HEK293 (cell line): ENCODE data around the gene BTBD9.

Experiments used
- AEBP2 ChIP-seq: fragments of 450-650 bp; formaldehyde crosslinking; IDR thresholded peaks from 2 replicates; pipeline ENCODE4 v1.5.1; 2016; ENCODE audit warnings: missing biosample characterization, missing genetic modification characterization, borderline replicate concordance
- INSM2 ChIP-seq: fragments of 450-650 bp; formaldehyde crosslinking; IDR thresholded peaks from 2 replicates; pipeline ENCODE4 v1.5.1; 2016; ENCODE audit warnings: missing biosample characterization, missing genetic modification characterization
- KLF1 ChIP-seq: fragments of 450-650 bp; formaldehyde crosslinking; IDR thresholded peaks from 2 replicates; pipeline ENCODE4 v1.5.1; 2016; ENCODE audit warnings: missing biosample characterization, missing genetic modification characterization
- PATZ1 ChIP-seq: fragments of 450-650 bp; formaldehyde crosslinking; IDR thresholded peaks from 2 replicates; pipeline ENCODE4 v1.5.1; 2016; ENCODE audit warnings: missing biosample characterization, missing genetic modification characterization
- ZBTB1 ChIP-seq: fragments of 450-650 bp; formaldehyde crosslinking; IDR thresholded peaks from 2 replicates; pipeline ENCODE4 v1.5.1; 2016; ENCODE audit warnings: missing biosample characterization, missing genetic modification characterization
- ZBTB21 ChIP-seq: fragments of 450-650 bp; formaldehyde crosslinking; IDR thresholded peaks from 2 replicates; pipeline ENCODE4 v1.5.1; 2017; ENCODE audit warnings: missing biosample characterization, missing genetic modification characterization
- ZBTB48 ChIP-seq: fragments of 450-650 bp; formaldehyde crosslinking; IDR thresholded peaks from 2 replicates; pipeline ENCODE4 v1.5.1; 2016; ENCODE audit warnings: missing biosample characterization, missing genetic modification characterization
- ZFP41 ChIP-seq: fragments of 450-650 bp; formaldehyde crosslinking; IDR thresholded peaks from 2 replicates; pipeline ENCODE4 v1.5.1; 2016; ENCODE audit warnings: missing biosample characterization, missing genetic modification characterization, borderline replicate concordance
- ZFP69B ChIP-seq: fragments of 450-650 bp; formaldehyde crosslinking; IDR thresholded peaks from 2 replicates; pipeline ENCODE4 v1.5.1; 2016; ENCODE audit warnings: missing biosample characterization, missing genetic modification characterization
- ZIC2 ChIP-seq: fragments of 450-650 bp; formaldehyde crosslinking; IDR thresholded peaks from 2 replicates; pipeline ENCODE4 v1.5.1; 2016; ENCODE audit warnings: missing biosample characterization, missing genetic modification characterization
- ZNF23 ChIP-seq: fragments of 450-650 bp; formaldehyde crosslinking; IDR thresholded peaks from 2 replicates; pipeline ENCODE4 v1.5.1; 2016; ENCODE audit warnings: missing biosample characterization, missing genetic modification characterization, borderline replicate concordance
- ZNF239 ChIP-seq: fragments of 450-650 bp; formaldehyde crosslinking; IDR thresholded peaks from 2 replicates; pipeline ENCODE4 v1.5.1; 2016; ENCODE audit warnings: missing biosample characterization, missing genetic modification characterization
- ZNF266 ChIP-seq: fragments of 450-650 bp; formaldehyde crosslinking; IDR thresholded peaks from 2 replicates; pipeline ENCODE4 v1.5.1; 2016; ENCODE audit warnings: missing biosample characterization, missing genetic modification characterization, low read depth
- ZNF302 ChIP-seq: fragments of 450-650 bp; formaldehyde crosslinking; IDR thresholded peaks from 2 replicates; pipeline ENCODE4 v1.5.1; 2016; ENCODE audit warnings: missing biosample characterization, missing genetic modification characterization, low read depth
- ZNF311 ChIP-seq: fragments of 450-650 bp; formaldehyde crosslinking; IDR thresholded peaks from 2 replicates; pipeline ENCODE4 v1.5.1; 2017; ENCODE audit warnings: missing biosample characterization, missing genetic modification characterization, borderline replicate concordance
- ZNF335 ChIP-seq: fragments of 450-650 bp; formaldehyde crosslinking; conservative IDR thresholded peaks from 2 replicates; pipeline ENCODE4 v1.5.1; 2016; ENCODE audit warnings: missing biosample characterization, missing genetic modification characterization
- ZNF394 ChIP-seq: fragments of 450-650 bp; formaldehyde crosslinking; IDR thresholded peaks from 2 replicates; pipeline ENCODE4 v1.5.1; 2016; ENCODE audit warnings: missing biosample characterization, missing genetic modification characterization, mild to moderate bottlenecking, moderate library complexity, borderline replicate concordance
- ZNF560 ChIP-seq: fragments of 450-650 bp; formaldehyde crosslinking; IDR thresholded peaks from 2 replicates; pipeline ENCODE4 v1.5.1; 2017; ENCODE audit warnings: missing biosample characterization, missing genetic modification characterization, borderline replicate concordance
- ZNF658 ChIP-seq: fragments of 450-650 bp; formaldehyde crosslinking; IDR thresholded peaks from 2 replicates; pipeline ENCODE4; 2016; ENCODE audit warnings: missing biosample characterization, missing genetic modification characterization
- ZNF777 ChIP-seq: fragments of 450-650 bp; formaldehyde crosslinking; IDR thresholded peaks from 2 replicates; pipeline ENCODE4 v1.5.1; 2017; ENCODE audit warnings: missing biosample characterization, missing genetic modification characterization, borderline replicate concordance
- ZNF837 ChIP-seq: fragments of 450-650 bp; formaldehyde crosslinking; IDR thresholded peaks from 2 replicates; pipeline ENCODE4 v1.5.1; 2016; ENCODE audit warnings: missing biosample characterization, missing genetic modification characterization
- TF ChIP-seq, protein P1 (sequence below): fragments of 450-650 bp; formaldehyde crosslinking; conservative IDR thresholded peaks from 2 replicates; pipeline ENCODE4 v1.5.1; 2016; ENCODE audit warnings: low read depth, missing biosample characterization, missing genetic modification characterization
- TF ChIP-seq, protein P2 (sequence below): fragments of 450-650 bp; formaldehyde crosslinking; IDR thresholded peaks from 2 replicates; pipeline ENCODE4 v1.5.1; 2016; ENCODE audit warnings: missing biosample characterization, missing genetic modification characterization
- TF ChIP-seq, protein P3 (sequence below): IDR thresholded peaks from 2 replicates; pipeline ENCODE4 v1.6.1; 2011; ENCODE audit warnings: mild to moderate bottlenecking, low read depth, low read length, borderline replicate concordance
- TF ChIP-seq, protein P4 (sequence below): fragments of 450-650 bp; formaldehyde crosslinking; optimal IDR thresholded peaks from 2 replicates; pipeline ENCODE3; 2016; ENCODE audit warnings: missing biosample characterization, mild to moderate bottlenecking, missing genetic modification characterization

Gene BTBD9

GRCh38 chr6:38604700-38605099, 35.0 kb downstream of the BTBD9 start (continued):
- TF ChIP-seq, protein P1, sequence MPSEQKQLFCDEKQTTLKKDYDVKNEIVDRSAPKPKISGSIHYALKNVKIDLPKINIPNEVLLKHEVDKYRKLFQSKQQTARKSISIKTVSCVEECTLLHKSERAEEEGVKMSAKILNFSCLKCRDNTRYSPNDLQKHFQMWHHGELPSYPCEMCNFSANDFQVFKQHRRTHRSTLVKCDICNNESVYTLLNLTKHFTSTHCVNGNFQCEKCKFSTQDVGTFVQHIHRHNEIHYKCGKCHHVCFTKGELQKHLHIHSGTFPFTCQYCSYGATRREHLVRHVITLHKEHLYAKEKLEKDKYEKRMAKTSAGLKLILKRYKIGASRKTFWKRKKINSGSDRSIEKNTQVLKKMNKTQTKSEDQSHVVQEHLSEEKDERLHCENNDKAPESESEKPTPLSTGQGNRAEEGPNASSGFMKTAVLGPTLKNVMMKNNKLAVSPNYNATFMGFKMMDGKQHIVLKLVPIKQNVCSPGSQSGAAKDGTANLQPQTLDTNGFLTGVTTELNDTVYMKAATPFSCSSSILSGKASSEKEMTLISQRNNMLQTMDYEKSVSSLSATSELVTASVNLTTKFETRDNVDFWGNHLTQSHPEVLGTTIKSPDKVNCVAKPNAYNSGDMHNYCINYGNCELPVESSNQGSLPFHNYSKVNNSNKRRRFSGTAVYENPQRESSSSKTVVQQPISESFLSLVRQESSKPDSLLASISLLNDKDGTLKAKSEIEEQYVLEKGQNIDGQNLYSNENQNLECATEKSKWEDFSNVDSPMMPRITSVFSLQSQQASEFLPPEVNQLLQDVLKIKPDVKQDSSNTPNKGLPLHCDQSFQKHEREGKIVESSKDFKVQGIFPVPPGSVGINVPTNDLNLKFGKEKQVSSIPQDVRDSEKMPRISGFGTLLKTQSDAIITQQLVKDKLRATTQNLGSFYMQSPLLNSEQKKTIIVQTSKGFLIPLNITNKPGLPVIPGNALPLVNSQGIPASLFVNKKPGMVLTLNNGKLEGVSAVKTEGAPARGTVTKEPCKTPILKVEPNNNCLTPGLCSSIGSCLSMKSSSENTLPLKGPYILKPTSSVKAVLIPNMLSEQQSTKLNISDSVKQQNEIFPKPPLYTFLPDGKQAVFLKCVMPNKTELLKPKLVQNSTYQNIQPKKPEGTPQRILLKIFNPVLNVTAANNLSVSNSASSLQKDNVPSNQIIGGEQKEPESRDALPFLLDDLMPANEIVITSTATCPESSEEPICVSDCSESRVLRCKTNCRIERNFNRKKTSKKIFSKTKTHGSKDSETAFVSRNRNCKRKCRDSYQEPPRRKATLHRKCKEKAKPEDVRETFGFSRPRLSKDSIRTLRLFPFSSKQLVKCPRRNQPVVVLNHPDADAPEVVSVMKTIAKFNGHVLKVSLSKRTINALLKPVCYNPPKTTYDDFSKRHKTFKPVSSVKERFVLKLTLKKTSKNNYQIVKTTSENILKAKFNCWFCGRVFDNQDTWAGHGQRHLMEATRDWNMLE (tag by site-specific recombination) = no peak
- TF ChIP-seq INSM2 (tag by site-specific recombination) = peak; percentile 65; the same call in 1 of the 2 replicates
- no peak for TF ChIP-seq ZNF302 (tag by site-specific recombination)
- no peak for TF ChIP-seq ZBTB1
- TF ChIP-seq, protein P2, sequence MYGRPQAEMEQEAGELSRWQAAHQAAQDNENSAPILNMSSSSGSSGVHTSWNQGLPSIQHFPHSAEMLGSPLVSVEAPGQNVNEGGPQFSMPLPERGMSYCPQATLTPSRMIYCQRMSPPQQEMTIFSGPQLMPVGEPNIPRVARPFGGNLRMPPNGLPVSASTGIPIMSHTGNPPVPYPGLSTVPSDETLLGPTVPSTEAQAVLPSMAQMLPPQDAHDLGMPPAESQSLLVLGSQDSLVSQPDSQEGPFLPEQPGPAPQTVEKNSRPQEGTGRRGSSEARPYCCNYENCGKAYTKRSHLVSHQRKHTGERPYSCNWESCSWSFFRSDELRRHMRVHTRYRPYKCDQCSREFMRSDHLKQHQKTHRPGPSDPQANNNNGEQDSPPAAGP (tag by site-specific recombination) = peak; percentile 22; the same call in 1 of the 2 replicates
- no peak for TF ChIP-seq ZBTB48 (tag by site-specific recombination)
- no peak for TF ChIP-seq ZIC2
- no peak for TF ChIP-seq ZNF266
- TF ChIP-seq ZFP69B (tag by site-specific recombination) = no peak
- no peak for TF ChIP-seq ZFP41 (tag by site-specific recombination)
- no peak for TF ChIP-seq ZNF560
- no peak for TF ChIP-seq ZNF837 (tag by site-specific recombination)
- no peak for TF ChIP-seq ZNF311
- TF ChIP-seq ZNF335 (tag by site-specific recombination) = peak; percentile 50
- TF ChIP-seq KLF1 (tag by site-specific recombination) = no peak
- TF ChIP-seq ZBTB21 = peak; percentile 62; the same call in 1 of the 2 replicates
- TF ChIP-seq AEBP2 (tag by site-specific recombination) = no peak
- TF ChIP-seq ZNF394 (tag by site-specific recombination) = peak; percentile 57
- TF ChIP-seq, protein P3, sequence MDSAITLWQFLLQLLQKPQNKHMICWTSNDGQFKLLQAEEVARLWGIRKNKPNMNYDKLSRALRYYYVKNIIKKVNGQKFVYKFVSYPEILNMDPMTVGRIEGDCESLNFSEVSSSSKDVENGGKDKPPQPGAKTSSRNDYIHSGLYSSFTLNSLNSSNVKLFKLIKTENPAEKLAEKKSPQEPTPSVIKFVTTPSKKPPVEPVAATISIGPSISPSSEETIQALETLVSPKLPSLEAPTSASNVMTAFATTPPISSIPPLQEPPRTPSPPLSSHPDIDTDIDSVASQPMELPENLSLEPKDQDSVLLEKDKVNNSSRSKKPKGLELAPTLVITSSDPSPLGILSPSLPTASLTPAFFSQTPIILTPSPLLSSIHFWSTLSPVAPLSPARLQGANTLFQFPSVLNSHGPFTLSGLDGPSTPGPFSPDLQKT = no peak
- no peak for TF ChIP-seq PATZ1 (tag by site-specific recombination)
- no peak for TF ChIP-seq ZNF23
- no peak for TF ChIP-seq ZNF658 (tag by site-specific recombination)
- no peak for TF ChIP-seq ZNF777 (tag by site-specific recombination)
- TF ChIP-seq ZNF239 (tag by site-specific recombination) = no peak
- TF ChIP-seq, protein P4, sequence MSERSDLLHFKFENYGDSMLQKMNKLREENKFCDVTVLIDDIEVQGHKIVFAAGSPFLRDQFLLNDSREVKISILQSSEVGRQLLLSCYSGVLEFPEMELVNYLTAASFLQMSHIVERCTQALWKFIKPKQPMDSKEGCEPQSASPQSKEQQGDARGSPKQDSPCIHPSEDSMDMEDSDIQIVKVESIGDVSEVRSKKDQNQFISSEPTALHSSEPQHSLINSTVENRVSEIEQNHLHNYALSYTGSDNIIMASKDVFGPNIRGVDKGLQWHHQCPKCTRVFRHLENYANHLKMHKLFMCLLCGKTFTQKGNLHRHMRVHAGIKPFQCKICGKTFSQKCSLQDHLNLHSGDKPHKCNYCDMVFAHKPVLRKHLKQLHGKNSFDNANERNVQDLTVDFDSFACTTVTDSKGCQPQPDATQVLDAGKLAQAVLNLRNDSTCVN = no peak
